Measurements from ENCODE around the gene DPY19L1.
"Not testable (repeated sequence)": the region's sequence is repeated elsewhere in the genome, so short reads cannot be mapped to it uniquely, and the experiment has no call there.

DPY19L1 gene

DNA sequence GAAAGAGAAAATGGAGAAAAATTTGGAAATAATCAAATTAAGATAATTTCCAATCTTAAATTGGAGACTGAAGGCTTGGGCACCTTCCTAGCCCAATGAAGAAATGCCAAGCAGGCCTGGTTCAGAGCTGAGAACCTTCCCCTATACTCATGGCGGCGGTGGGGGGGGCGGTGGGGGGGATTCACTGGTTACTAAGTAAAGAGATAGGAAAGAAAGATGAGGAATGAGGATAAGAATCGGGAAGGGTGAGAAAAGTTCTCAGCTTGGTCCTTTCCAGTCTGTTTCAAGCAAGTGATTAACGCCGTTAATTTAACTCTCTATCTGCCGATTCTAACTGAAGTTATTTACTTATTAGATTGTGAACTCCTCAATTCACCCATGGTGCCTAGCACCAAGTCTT is 41.5 kb downstream of the DPY19L1 start:
- no peak overlapping the region for H3K4me3 ChIP-seq (ENCODE audit: low read depth in 1 of 5, low read length in 5 of 5)
- no peak overlapping the region for H3K9ac ChIP-seq (ENCODE audit: low read length in 5 of 5)
- H3K9me3 ChIP-seq (ENCODE audit: control insufficient read depth in 5 of 5, low read length in 5 of 5): no peaks in the 10 kb centered on the region
- no peaks in the 10 kb centered on the region for H3K4me1 ChIP-seq (ENCODE audit: control insufficient read depth in 5 of 5, insufficient read depth in 5 of 5, low read length in 5 of 5)
- no peaks in the 10 kb centered on the region for H3K36me3 ChIP-seq (ENCODE audit: control insufficient read depth in 5 of 5, insufficient read depth in 5 of 5, low read length in 5 of 5)
- H3K27ac ChIP-seq (ENCODE audit: low read depth, low read length): no peak overlapping the region
- H3K27me3 ChIP-seq (ENCODE audit: control insufficient read depth in 5 of 5, insufficient read depth in 4 of 5, low read length in 5 of 5): no peaks in the 10 kb centered on the region

DNA sequence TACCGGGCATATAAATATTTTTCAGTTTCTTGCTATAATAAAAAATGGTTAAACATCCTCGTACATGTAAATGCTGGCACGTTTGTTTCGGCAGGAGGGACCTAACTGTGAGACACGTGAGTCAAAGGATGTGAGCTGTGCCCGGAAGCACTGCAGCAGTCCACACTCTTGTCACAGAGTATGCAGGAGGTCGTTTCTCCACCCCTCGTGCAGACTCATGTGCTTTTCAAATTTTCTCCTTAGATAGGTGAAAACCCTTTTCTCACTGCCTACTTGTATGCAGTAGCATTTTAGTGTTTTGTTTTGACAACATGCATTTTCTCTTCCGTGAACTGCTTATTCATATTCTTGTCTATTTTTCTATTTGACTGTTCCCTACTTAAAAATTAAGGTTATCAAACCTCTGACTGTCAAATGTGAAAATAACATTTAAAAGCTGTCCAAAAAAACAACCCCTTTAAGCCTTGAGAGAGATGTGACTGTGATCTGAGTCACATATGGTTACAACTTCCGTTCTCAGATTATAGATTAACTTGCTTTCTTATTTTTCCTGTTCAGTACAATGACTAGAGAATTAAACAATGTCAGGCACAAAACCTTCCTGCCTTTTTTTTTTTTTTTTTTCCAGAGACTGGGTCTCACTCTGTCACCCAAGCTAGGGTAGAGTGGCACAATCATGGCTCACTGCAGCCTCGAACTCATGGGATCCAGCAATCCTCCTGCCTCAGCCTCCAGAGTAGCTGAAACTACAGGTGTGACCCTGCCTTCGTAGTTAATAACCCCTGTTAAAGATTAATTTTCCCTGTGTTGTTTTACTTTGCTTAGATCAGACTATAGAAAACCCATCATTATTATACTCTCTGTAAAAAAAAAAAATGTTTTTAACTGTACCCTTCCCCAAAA is 45.1 kb downstream of the DPY19L1 start:
- Histone ChIP-seq H3K27ac (ENCODE audit: low read depth, low read length) (no peak overlapping the region), H3K4me3 (ENCODE audit: low read depth in 1 of 5, low read length in 5 of 5) (peak overlapping the region in 1 of 5 donors; percentile 10), H3K4me1 (ENCODE audit: control insufficient read depth in 5 of 5, insufficient read depth in 5 of 5, low read length in 5 of 5) (no peaks in the 10 kb centered on the region), H3K36me3 (ENCODE audit: control insufficient read depth in 5 of 5, insufficient read depth in 5 of 5, low read length in 5 of 5) (no peaks in the 10 kb centered on the region), H3K9me3 (ENCODE audit: control insufficient read depth in 5 of 5, low read length in 5 of 5) (no peaks in the 10 kb centered on the region), H3K27me3 (ENCODE audit: control insufficient read depth in 5 of 5, insufficient read depth in 4 of 5, low read length in 5 of 5) (no peaks in the 10 kb centered on the region), H3K9ac (ENCODE audit: low read length in 5 of 5) (no peak overlapping the region)

DNA sequence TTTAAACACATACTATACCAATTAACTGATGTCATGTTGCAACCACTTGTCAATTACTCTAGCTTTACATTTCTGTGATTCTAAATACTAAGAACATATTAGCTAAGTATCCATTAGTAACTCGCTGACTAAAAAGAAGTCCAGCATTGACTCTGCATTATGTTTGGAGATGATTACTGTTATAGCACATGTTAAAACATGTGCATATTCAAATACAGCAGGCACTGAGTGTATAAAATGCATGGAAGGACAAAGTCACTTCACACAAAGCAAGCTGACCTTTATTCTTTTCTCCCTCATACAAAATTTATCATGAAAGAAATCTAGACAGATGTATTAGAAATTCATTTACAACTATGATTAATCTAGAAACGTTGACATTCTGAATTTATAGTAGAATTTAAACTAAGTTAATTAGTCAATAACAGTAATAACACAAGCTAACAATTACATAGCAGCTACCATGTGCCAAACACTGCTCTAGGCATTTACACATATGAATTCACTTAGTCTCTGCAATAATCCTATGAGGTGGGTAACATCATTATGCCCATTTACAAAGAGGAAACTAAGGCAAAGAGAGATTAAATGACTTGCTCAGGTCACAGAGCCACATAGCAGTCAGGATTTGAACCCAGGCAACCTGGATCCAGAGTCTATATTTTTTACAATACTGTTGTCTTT is 48.7 kb downstream of the DPY19L1 start:
- H3K27me3 ChIP-seq (ENCODE audit: control insufficient read depth in 5 of 5, insufficient read depth in 4 of 5, low read length in 5 of 5); H3K27ac ChIP-seq (ENCODE audit: low read depth, low read length); H3K9ac ChIP-seq (ENCODE audit: low read length in 5 of 5): not testable (repeated sequence)

GRCh38 chr7:34985155-34985554 is 52.1 kb downstream of the DPY19L1 start:
- not testable (repeated sequence) for H3K27ac ChIP-seq (ENCODE audit: low read depth, low read length); H3K9ac ChIP-seq (ENCODE audit: low read length in 5 of 5); H3K4me3 ChIP-seq (ENCODE audit: low read depth in 1 of 5, low read length in 5 of 5); H3K4me1 ChIP-seq (ENCODE audit: control insufficient read depth in 5 of 5, insufficient read depth in 5 of 5, low read length in 5 of 5); H3K36me3 ChIP-seq (ENCODE audit: control insufficient read depth in 5 of 5, insufficient read depth in 5 of 5, low read length in 5 of 5); H3K9me3 ChIP-seq (ENCODE audit: control insufficient read depth in 5 of 5, low read length in 5 of 5); H3K27me3 ChIP-seq (ENCODE audit: control insufficient read depth in 5 of 5, insufficient read depth in 4 of 5, low read length in 5 of 5)

More for the DNA sequence above, 48.7 kb downstream of the DPY19L1 start:
- not testable (repeated sequence) for H3K36me3 ChIP-seq (ENCODE audit: control insufficient read depth in 5 of 5, insufficient read depth in 5 of 5, low read length in 5 of 5); H3K4me1 ChIP-seq (ENCODE audit: control insufficient read depth in 5 of 5, insufficient read depth in 5 of 5, low read length in 5 of 5); H3K9me3 ChIP-seq (ENCODE audit: control insufficient read depth in 5 of 5, low read length in 5 of 5); H3K4me3 ChIP-seq (ENCODE audit: low read depth in 1 of 5, low read length in 5 of 5)

DNA sequence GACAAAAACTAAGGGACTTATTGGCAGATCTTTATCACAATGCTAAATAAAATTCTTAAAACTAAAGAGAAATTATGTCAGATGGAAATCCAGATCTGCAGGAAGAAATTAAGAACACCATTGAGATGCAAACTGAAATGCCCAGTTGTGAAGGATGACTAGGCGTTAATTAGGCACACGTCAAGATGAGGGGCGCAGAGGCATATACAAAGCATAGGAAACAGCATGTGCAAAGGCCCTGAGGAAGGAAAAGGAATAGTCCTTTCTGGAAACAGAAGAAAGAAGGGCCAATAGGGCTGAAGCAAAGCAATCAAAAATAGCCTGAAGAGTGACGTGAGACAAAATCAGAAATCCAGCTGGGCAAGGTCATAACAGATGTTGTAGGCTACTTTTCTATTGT is 53.1 kb downstream of the DPY19L1 start:
- not testable (repeated sequence) for H3K4me3 ChIP-seq (ENCODE audit: low read depth in 1 of 5, low read length in 5 of 5); H3K4me1 ChIP-seq (ENCODE audit: control insufficient read depth in 5 of 5, insufficient read depth in 5 of 5, low read length in 5 of 5); H3K36me3 ChIP-seq (ENCODE audit: control insufficient read depth in 5 of 5, insufficient read depth in 5 of 5, low read length in 5 of 5); H3K27me3 ChIP-seq (ENCODE audit: control insufficient read depth in 5 of 5, insufficient read depth in 4 of 5, low read length in 5 of 5); H3K9ac ChIP-seq (ENCODE audit: low read length in 5 of 5); H3K9me3 ChIP-seq (ENCODE audit: control insufficient read depth in 5 of 5, low read length in 5 of 5); H3K27ac ChIP-seq (ENCODE audit: low read depth, low read length)

DNA sequence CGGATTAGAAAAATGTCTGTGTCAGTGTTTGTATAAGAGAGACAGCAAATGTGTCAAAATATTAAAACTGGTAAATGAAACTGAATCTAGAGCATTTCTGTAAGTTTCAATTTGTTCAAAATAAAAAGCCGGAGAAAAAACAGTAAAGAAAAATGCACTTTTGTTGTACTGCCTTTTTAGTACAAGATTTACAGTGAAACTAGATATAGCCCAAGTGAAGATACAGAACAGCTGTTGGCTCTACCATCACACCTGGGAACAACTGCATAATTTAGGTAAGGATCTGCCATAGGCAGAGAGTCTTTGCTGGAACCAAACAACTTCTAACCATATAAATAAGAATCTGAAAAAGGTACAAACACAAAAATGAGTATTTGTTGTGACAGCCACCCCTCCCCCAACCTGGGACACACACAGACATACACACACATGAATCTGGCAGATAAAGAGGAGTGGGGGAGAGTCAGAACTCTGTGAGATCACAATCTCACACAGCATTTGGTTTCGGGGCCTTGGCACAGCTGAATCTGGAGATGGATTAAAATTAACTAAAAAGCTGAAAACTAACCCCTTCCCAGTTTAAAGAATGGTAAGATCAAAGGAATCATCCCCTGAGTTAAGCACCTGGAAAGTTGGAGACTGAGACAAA is 54.8 kb downstream of the DPY19L1 start:
- Histone ChIP-seq H3K9ac (ENCODE audit: low read length in 5 of 5) (no peak overlapping the region), H3K4me3 (ENCODE audit: low read depth in 1 of 5, low read length in 5 of 5) (no peak overlapping the region), H3K36me3 (ENCODE audit: control insufficient read depth in 5 of 5, insufficient read depth in 5 of 5, low read length in 5 of 5) (no peaks in the 10 kb centered on the region), H3K9me3 (ENCODE audit: control insufficient read depth in 5 of 5, low read length in 5 of 5) (no peaks in the 10 kb centered on the region), H3K27ac (ENCODE audit: low read depth, low read length) (no peak overlapping the region), H3K4me1 (ENCODE audit: control insufficient read depth in 5 of 5, insufficient read depth in 5 of 5, low read length in 5 of 5) (no peaks in the 10 kb centered on the region), H3K27me3 (ENCODE audit: control insufficient read depth in 5 of 5, insufficient read depth in 4 of 5, low read length in 5 of 5) (no peaks in the 10 kb centered on the region)

DNA sequence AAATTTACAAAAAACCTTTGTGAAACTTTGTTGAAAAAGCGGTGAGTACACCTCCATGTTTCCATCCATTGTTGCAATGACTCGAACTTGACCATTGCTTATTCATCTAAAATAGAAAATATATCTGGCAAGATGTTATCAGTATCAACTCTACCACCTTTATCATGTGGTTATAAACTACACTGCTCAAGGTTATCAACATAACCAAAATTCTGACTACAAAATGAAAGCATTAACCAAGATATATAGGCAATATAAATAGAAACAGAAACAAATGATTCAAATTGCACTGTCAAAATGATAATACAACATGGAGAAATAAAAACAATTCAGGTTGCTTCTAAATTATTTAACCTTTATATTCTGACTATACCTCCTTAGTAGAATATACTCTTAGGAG is 58.2 kb downstream of the DPY19L1 start:
- not testable (repeated sequence) for H3K9me3 ChIP-seq (ENCODE audit: control insufficient read depth in 5 of 5, low read length in 5 of 5); H3K27me3 ChIP-seq (ENCODE audit: control insufficient read depth in 5 of 5, insufficient read depth in 4 of 5, low read length in 5 of 5); H3K27ac ChIP-seq (ENCODE audit: low read depth, low read length); H3K4me3 ChIP-seq (ENCODE audit: low read depth in 1 of 5, low read length in 5 of 5); H3K36me3 ChIP-seq (ENCODE audit: control insufficient read depth in 5 of 5, insufficient read depth in 5 of 5, low read length in 5 of 5); H3K4me1 ChIP-seq (ENCODE audit: control insufficient read depth in 5 of 5, insufficient read depth in 5 of 5, low read length in 5 of 5); H3K9ac ChIP-seq (ENCODE audit: low read length in 5 of 5)

DNA sequence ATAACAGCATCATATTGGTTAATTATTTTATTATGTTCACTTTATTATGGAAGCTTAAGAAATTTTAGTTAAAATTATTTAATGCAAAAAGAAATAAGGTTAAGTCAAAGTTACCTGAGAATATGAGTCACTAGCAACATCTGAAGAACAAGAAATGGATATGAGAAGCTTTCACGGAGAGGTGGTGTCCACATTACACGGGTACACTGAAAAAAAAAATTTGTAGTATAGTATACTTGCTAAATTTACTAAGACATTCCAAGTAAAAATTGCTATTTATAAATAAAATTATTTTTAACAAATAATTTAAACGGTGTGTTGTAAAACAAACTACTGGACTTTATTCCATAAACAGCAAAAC is 63.9 kb downstream of the DPY19L1 start:
- Histone ChIP-seq H3K27ac (ENCODE audit: low read depth, low read length) (no peak overlapping the region), H3K4me1 (ENCODE audit: control insufficient read depth in 5 of 5, insufficient read depth in 5 of 5, low read length in 5 of 5) (no peaks in the 10 kb centered on the region), H3K4me3 (ENCODE audit: low read depth in 1 of 5, low read length in 5 of 5) (no peak overlapping the region), H3K9ac (ENCODE audit: low read length in 5 of 5) (no peak overlapping the region), H3K36me3 (ENCODE audit: control insufficient read depth in 5 of 5, insufficient read depth in 5 of 5, low read length in 5 of 5) (peaks cover 6 to 10% (median 8%) of the 10 kb centered on the region in 5 donors), H3K27me3 (ENCODE audit: control insufficient read depth in 5 of 5, insufficient read depth in 4 of 5, low read length in 5 of 5) (no peaks in the 10 kb centered on the region), H3K9me3 (ENCODE audit: control insufficient read depth in 5 of 5, low read length in 5 of 5) (peaks cover 0 to 9% (median 4%) of the 10 kb centered on the region in 5 donors)

- H3K36me3 ChIP-seq (ENCODE audit: control insufficient read depth in 5 of 5, insufficient read depth in 5 of 5, low read length in 5 of 5): peaks cover 6 to 10% (median 8%) of the 10 kb centered on the region in 5 donors
- H3K4me3 ChIP-seq (ENCODE audit: low read depth in 1 of 5, low read length in 5 of 5); H3K27me3 ChIP-seq (ENCODE audit: control insufficient read depth in 5 of 5, insufficient read depth in 4 of 5, low read length in 5 of 5); H3K4me1 ChIP-seq (ENCODE audit: control insufficient read depth in 5 of 5, insufficient read depth in 5 of 5, low read length in 5 of 5); H3K9ac ChIP-seq (ENCODE audit: low read length in 5 of 5); H3K9me3 ChIP-seq (ENCODE audit: control insufficient read depth in 5 of 5, low read length in 5 of 5); H3K27ac ChIP-seq (ENCODE audit: low read depth, low read length): not testable (repeated sequence)
These were observed 64.4 kb downstream of the DPY19L1 start for GRCh38 chr7:34972739-34973399.

GRCh38 chr7:34967818-34968217 is 69.5 kb downstream of the DPY19L1 start:
- H3K9me3 ChIP-seq (ENCODE audit: control insufficient read depth in 5 of 5, low read length in 5 of 5); H3K27me3 ChIP-seq (ENCODE audit: control insufficient read depth in 5 of 5, insufficient read depth in 4 of 5, low read length in 5 of 5): not testable (repeated sequence)

More at GRCh38 chr7:34967818-34968217, 69.5 kb downstream of the DPY19L1 start:
- not testable (repeated sequence) for H3K4me3 ChIP-seq (ENCODE audit: low read depth in 1 of 5, low read length in 5 of 5); H3K9ac ChIP-seq (ENCODE audit: low read length in 5 of 5); H3K4me1 ChIP-seq (ENCODE audit: control insufficient read depth in 5 of 5, insufficient read depth in 5 of 5, low read length in 5 of 5); H3K27ac ChIP-seq (ENCODE audit: low read depth, low read length)
- peaks cover 6 to 10% (median 8%) of the 10 kb centered on the region in 5 donors for H3K36me3 ChIP-seq (ENCODE audit: control insufficient read depth in 5 of 5, insufficient read depth in 5 of 5, low read length in 5 of 5)
